GM15510 (cell line): ENCODE results near the gene BTBD9.

Source experiments
- POLR2A ChIP-seq: IDR thresholded peaks from 3 replicates; pipeline ENCODE4 v1.6.1; 2011; ENCODE audit warnings: borderline replicate concordance; ENCODE audit not compliant: insufficient read length; ENCODE audit errors: extremely low read depth

Gene BTBD9

GRCh38 chr6:38180586-38180985 lies 459.1 kb downstream of the BTBD9 start:
- TF ChIP-seq POLR2A = no peak

- TF ChIP-seq POLR2A = no peak
These were observed 459.8 kb downstream of the BTBD9 start for GRCh38 chr6:38179794-38180430.

GRCh38 chr6:38179300-38179699 lies 460.4 kb downstream of the BTBD9 start:
- no peak for TF ChIP-seq POLR2A

GRCh38 chr6:38178584-38178886 lies 461.2 kb downstream of the BTBD9 start:
- TF ChIP-seq POLR2A = no peak

- no peak for TF ChIP-seq POLR2A
These were observed 461.7 kb downstream of the BTBD9 start for GRCh38 chr6:38177882-38178583.

- TF ChIP-seq POLR2A = no peak
These were observed 462.7 kb downstream of the BTBD9 start for GRCh38 chr6:38176797-38177751.

- TF ChIP-seq POLR2A = no peak
These were observed 463.9 kb downstream of the BTBD9 start for GRCh38 chr6:38175786-38176185.

GRCh38 chr6:38174806-38175495 lies 464.8 kb downstream of the BTBD9 start:
- no peak for TF ChIP-seq POLR2A

- TF ChIP-seq POLR2A = no peak
These were observed 465.4 kb downstream of the BTBD9 start for GRCh38 chr6:38174315-38174714.

GRCh38 chr6:38173909-38174308 lies 465.8 kb downstream of the BTBD9 start:
- no peak for TF ChIP-seq POLR2A

- no peak for TF ChIP-seq POLR2A
These were observed 466.9 kb downstream of the BTBD9 start for GRCh38 chr6:38172739-38173410.

- no peak for TF ChIP-seq POLR2A
These were observed 467.6 kb downstream of the BTBD9 start for GRCh38 chr6:38171997-38172738.

GRCh38 chr6:38170666-38171355 lies 468.9 kb downstream of the BTBD9 start:
- no peak for TF ChIP-seq POLR2A
